M059J (cell line): Measurements from ENCODE around the gene HOXB3. TPM values are rescaled to one million over a fixed set of nuclear protein-coding genes. Genes with fewer than 3 reads are reported as not detected.
A peak's percentile ranks its signal among the peaks of the same experiment; 100 is the strongest.

Source experiments
- DNase-seq: peaks from one replicate; pipeline ENCODE4 v3.0.0-alpha.2; 2012; ENCODE audit warnings: low read depth
- total RNA-seq: library from RNA; depleted of rRNA; stranded (reverse); fragments of >200 nt; shearing (Covaris generic); gene quantifications from 2 replicates; pipeline ENCODE4 v1.2.3, GENCODE V29; 2014; rRNA removed

HOXB3 gene
- 10.2 and 15.4 TPM in 2 replicates for total RNA-seq

DNA sequence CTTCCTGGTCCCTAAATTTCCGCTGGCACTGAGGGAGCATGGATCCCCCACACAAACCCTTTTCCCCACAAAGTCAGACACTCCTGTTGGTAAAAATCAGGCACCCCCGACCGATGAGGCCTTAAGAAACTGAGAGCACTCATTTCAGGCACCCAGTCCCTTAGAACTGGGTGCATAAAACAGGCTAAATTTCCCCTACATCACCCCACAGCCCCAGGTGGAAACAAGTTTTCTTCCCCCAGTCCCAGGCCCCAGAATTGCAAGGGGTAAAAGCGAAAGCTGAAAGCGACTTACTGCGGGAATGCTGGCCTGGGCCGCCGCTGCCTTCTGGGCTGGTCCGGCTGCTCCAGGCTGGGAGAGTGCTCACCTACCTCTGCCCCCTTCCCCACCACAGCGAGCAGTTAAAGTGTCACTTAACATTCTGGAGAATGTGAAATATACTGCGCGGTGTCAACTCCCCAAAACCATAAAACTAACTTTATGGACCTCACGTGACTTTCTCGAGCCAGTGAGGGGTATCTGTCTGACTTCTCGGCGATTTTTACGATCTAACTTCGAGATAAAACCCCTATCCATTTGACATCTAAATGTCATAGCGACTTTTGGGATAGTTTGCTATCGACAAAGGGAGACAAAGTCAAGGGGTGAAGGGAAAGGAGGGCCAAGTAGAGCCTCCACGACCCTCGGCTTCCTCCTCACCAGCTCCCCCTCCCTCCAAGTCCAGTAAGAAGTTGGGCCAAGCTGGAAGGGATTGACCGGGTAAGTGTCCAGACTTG, at the start of gene HOXB3:
HOXB3 (minus strand) TSS at position 411 of the 776 bp plus-strand sequence. CDS start 37,767 bp downstream, outside the sequence.
- no peak for DNase-seq

GRCh38 chr17:48639136-48639535, 49.1 kb upstream of the HOXB3 start:
- no peak for DNase-seq

- peak; percentile 87 for DNase-seq
These were observed 47.6 kb upstream of the HOXB3 start for GRCh38 chr17:48637323-48638260.

DNA sequence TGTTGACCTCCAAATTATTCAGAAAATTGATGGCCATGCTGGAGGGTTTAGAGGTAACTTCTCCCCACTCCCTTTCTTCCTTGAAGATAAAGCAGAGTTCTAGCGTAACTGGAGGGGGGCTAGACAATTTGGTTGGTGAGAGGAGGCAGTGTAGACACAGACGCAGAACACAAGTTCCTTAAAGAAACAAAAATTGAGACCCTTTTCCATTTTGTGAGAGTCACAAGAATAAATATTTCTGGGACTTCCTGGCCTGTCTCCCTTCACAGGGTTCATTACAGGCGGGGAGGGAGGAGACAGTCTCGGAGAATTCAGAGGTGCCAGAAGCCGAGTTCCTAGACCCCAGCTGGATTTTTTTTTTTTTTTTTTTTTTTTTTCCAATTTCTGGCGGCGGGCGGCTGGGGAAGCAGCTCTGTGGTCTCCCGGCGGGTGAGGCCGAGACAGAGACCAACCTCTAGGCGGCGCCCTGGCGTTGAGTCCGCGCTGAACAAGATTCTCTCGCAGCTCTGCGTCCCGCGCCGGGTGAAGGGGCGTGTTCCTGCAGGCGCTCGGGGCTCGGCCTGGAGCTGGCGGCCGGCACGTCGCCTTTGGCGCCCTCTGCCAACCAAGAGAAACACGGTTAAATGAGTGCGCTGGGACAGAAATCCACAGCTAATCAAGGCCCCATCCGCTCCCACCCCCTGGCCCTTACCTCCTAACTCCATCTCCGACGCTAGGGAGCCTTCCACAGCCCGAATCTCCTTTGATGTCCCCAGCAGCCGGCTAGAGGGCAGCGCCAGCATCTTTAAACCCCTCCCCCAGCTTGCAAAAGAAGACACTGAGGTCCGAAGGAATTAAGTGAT, 46.4 kb upstream of the HOXB3 start:
- DNase-seq, result no peak

GRCh38 chr17:48634493-48635208, 44.6 kb upstream of the HOXB3 start:
- DNase-seq, result no peak

DNA sequence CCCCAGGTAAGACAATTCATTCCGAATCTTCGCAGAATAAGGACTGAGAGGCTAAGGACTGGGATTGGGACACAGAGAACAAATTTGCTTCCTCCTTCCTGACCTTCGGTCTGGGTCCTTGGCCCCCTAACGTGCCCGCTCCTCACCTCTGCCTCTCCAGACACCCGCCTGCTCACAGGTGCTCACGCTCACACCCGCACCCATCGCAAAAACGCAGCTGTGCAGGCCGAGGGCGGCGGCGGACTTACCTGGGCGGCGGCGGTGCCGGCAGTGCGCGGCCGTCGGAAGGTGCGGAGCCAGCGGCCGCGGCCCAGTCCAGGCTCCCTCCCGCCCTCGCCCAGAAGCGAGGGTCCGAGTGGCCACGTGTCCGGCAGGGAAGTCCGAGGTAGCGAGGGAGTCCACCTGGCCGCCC, 43.2 kb upstream of the HOXB3 start:
- DNase-seq, result no peak

DNA sequence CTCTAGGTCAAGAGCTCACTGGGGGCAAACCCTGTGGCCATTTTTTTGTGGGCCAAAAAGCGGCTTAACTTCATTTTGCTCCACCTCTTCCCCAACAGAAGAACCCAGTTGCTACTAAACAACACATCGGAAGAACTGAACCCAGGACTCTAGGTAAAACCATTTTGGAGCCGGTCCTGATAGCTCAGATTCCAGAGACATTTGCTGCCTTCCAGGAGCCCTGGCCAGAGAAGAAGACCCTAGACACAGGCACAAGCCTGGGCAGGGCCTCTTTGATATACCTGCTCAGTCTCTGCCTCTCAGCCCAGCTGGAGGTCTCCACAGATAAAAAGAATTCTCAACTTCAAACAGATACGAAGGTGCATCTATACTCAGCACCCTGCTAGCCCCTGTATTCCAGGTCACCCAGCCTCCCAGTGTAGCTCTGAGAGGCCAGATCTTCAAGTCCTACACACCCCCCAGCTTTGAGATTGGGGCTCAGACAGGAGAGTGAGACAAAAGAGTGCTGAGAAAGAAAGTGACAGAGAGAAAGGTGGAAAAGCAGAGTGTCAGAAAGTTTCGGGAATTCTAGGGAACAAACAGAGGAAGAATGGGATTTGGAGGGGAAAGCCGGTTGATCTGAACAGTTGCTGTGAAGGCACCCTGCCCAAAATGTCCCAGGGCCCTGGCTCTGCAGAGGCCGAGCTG, 42.7 kb upstream of the HOXB3 start:
- no peak for DNase-seq

GRCh38 chr17:48631693-48632578, 41.9 kb upstream of the HOXB3 start:
- no peak for DNase-seq

- DNase-seq, result no peak
These were observed 41.1 kb upstream of the HOXB3 start for GRCh38 chr17:48630925-48631692.

GRCh38 chr17:48630009-48630924, 40.2 kb upstream of the HOXB3 start:
- no peak for DNase-seq

DNA sequence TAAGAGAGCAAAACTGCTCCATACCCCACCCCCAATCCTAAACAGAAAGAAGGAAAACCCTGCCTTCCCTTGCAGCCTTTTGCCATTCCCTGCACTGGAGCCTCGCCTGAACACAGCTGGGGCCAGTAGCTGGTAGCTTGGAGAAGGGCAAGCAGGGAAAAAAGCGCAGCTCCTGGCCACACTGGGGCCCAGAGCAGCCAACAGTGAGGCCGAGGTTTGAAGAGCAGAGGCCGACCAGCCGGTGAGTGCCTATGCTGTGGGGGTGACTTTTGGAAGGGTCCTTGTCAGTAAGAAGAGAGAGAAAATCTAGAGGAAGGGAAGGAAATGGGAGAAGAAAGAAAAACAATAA, 39.3 kb upstream of the HOXB3 start:
- DNase-seq, result no peak

- no peak for DNase-seq
These were observed 38.8 kb upstream of the HOXB3 start for GRCh38 chr17:48628649-48629410.

DNA sequence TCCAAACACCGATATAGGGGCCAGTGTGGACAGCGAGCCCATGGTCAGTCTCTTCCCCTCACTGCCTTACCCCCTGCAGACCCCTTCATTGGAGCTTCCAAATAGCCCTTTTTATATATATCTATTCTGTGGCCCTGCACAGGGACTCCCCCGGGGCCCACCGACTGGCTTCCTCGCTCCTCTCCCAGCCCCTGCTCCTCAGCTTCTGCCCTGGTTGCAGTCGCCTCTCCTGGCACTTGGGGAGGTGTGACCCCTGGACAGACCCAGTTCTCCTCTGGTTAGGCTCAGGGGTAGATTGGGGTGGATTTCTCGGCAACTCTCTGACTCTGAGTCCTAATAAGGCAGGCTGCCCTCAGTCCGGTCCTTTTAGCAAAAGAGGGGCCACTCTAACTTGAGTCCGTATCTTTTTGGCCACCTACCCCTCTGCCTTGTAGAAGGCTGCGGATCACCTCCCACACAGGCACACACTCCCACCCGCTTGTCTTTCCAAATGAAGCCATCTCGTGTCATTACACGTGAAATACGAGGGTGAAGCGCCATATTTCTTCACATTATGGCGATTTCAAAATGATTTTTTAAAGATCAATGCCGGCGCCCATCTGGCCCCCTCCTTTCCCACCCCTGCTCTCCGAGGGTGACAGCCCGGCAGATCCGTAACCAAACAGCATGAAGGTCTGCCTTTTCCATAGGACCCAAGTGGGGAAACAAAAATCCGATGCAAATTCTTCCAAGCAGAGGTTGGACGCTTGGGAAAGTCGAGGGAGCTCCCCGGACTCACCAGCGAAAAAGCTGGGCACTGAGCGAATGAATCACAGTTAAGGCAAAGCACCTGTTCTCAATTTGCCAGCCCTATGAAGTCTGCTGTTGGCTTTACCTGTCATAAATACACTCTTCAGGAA, 37.8 kb upstream of the HOXB3 start:
- no peak for DNase-seq

- no peak for DNase-seq
These were observed 37.1 kb upstream of the HOXB3 start for GRCh38 chr17:48627118-48627597.

- peak; percentile 85 for DNase-seq
These were observed 36.4 kb upstream of the HOXB3 start, which contains the start of gene HOXB9 for GRCh38 chr17:48626245-48627117. Gene HOXB9, minus strand, starts transcription at chr17:48626358. Its CDS starts 89 bp downstream, at chr17:48626269.
